Coronary artery (tissue), 2 donors: ENCODE measurements around the gene QPCT.
"Not testable (repeated sequence)": the region's sequence is repeated elsewhere in the genome, so short reads cannot be mapped to it uniquely, and the experiment has no call there.

Experiments
- DNase-seq: peaks from one replicate; pipeline ENCODE4 v3.0.0-alpha.2; 2017; ENCODE audit warnings: low spot score
- H3K27ac ChIP-seq, 2 donors: fragments of 200-600 bp; sonication (generic); one replicate each; pipeline ENCODE4 v1.5.1; 2016 to 2019
- H3K4me3 ChIP-seq: fragments of 200-600 bp; sonication (generic); 2 replicates; pipeline ENCODE4 v1.5.1; 2016; ENCODE audit warnings: mild to moderate bottlenecking, moderate library complexity
- TF ChIP-seq, protein P1 (sequence below): fragments of 200-600 bp; sonication (generic); IDR thresholded peaks from one replicate; pipeline ENCODE4 v1.5.1; 2019; ENCODE audit warnings: antibody characterized with exemption

The QPCT gene

DNA sequence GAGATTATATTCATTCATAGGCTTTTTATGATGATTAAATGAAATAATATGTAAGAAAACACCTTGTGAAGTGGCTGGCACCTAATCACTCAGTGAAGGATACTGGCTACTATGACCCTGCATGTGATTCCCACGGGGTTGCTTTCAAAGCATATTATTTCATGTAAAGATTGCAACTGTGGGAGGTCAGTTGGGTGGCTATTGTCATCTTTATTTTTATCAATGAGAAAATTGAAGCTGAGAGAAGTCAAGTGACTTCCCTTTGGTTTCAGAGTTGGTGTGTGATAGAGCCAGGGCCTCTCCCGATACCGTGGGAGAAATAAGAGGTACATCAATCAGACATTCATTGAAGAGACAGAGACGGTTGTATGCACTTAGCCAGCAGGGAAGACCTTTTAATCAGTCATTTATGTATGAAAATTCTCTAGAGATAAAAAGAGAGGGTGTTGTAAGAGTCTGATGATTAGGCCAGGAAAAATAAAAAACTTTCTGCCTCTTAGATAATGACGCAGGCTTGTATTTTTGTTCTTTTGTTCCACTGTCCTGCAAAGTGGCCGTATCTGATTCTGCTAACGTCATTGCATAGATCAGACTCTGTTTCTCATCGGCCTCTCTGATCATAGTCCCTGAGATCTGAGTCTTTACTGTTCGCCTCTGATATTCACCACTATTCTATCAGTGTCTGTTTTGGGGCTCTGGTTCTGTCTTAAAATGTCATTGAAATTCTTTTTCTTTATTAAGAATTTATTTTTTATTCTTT lies 50.5 kb downstream of the QPCT start:
- no peak for DNase-seq
- Histone ChIP-seq H3K27ac (no peak overlapping the region), H3K4me3 (no peak overlapping the region)
- TF ChIP-seq, protein P1, sequence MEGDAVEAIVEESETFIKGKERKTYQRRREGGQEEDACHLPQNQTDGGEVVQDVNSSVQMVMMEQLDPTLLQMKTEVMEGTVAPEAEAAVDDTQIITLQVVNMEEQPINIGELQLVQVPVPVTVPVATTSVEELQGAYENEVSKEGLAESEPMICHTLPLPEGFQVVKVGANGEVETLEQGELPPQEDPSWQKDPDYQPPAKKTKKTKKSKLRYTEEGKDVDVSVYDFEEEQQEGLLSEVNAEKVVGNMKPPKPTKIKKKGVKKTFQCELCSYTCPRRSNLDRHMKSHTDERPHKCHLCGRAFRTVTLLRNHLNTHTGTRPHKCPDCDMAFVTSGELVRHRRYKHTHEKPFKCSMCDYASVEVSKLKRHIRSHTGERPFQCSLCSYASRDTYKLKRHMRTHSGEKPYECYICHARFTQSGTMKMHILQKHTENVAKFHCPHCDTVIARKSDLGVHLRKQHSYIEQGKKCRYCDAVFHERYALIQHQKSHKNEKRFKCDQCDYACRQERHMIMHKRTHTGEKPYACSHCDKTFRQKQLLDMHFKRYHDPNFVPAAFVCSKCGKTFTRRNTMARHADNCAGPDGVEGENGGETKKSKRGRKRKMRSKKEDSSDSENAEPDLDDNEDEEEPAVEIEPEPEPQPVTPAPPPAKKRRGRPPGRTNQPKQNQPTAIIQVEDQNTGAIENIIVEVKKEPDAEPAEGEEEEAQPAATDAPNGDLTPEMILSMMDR, result no peak

GRCh38 chr2:37396890-37397565 lies 52.6 kb downstream of the QPCT start:
- H3K4me3 ChIP-seq, result no peak overlapping the region
- TF ChIP-seq, protein P1, result no peak
- H3K27ac ChIP-seq, result no peak overlapping the region
- no peak for DNase-seq

- no peak overlapping the region for H3K27ac ChIP-seq
- TF ChIP-seq, protein P1, result no peak
- DNase-seq, result no peak
- no peak overlapping the region for H3K4me3 ChIP-seq
Measured at GRCh38 chr2:37398990-37399389, 54.6 kb downstream of the QPCT start.

DNA sequence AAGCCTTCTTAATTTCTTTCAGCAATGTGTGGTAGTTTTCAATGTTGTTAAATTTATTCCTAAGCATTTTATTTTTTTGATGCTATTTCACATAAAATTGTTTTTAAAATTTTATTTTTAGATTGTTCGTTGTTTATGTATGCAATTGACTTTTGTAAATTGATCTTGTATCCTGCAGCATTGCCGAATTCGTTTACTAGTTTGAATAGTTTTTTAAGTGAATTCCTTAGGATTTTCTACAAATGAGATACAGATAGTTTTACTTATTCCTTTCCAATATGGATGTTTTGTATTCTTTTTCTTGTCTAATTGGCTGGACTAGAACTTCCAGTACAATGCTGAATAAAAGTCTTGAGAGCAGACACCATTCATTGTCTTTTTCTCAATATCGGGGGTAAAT lies 55.6 kb downstream of the QPCT start:
- TF ChIP-seq, protein P1, result no peak

DNA sequence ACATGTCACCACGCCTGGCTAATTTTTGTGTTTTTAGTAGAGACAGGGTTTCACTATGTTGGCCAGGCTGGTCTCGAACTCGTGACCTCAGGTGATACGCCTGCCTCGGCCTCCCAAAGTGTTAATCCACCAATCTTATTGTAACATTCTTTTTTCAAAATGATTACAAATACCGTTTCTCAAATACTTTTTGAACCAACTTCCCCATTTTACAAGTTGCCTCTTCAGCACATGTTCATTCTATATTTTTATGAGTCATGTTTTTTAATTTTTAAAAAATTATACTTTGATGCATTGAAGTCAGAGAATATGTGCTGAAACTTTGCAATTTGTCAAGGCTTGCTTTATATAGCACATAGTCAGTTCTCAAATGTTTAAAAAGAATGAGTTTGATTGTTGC lies 58.2 kb downstream of the QPCT start:
- H3K27ac ChIP-seq, result no peak overlapping the region

More for the DNA sequence above, 55.6 kb downstream of the QPCT start:
- H3K27ac ChIP-seq, result no peak overlapping the region
- no peak for DNase-seq
- H3K4me3 ChIP-seq, result no peak overlapping the region

DNA sequence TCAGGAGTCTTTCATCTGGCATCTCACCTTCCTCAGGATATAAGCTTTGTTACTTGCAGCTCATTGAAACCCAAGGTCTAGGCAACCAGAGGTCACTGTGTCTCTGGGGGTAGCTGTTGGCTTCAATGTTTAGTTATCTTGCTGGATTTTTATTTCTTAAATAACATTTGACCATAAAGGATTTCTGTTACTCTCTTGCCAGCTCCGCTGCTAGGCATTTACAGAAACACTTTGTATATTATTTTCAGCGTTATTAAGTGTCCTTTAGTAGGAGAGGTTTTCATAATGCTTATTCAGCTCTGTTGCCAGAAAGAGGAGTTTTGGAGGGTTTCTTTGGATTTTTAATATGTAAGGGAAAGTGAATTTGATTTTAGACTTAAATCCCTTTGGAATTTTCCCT lies 61.4 kb downstream of the QPCT start:
- H3K27ac ChIP-seq, result no peak overlapping the region
- no peak overlapping the region for H3K4me3 ChIP-seq
- TF ChIP-seq, protein P1, result no peak
- no peak for DNase-seq

More for the DNA sequence above, 58.2 kb downstream of the QPCT start:
- TF ChIP-seq, protein P1, result no peak
- DNase-seq, result no peak
- H3K4me3 ChIP-seq, result no peak overlapping the region

GRCh38 chr2:37412231-37412630 lies 67.8 kb downstream of the QPCT start:
- Histone ChIP-seq H3K4me3 (no peak overlapping the region), H3K27ac (no peak overlapping the region)
- TF ChIP-seq, protein P1, result no peak

GRCh38 chr2:37413911-37414469 lies 69.6 kb downstream of the QPCT start:
- DNase-seq, H3K27ac ChIP-seq, H3K4me3 ChIP-seq: not testable (repeated sequence)

More at GRCh38 chr2:37412231-37412630, 67.8 kb downstream of the QPCT start:
- DNase-seq, result no peak
